OCI-LY7 (cell line): ENCODE results near the gene SMG9.

Experiments used
- EZH2phosphoT487 ChIP-seq: fragments of 200-600 bp; sonication (generic); IDR thresholded peaks from 2 replicates; pipeline ENCODE4 v1.6.1; 2018; ENCODE audit warnings: low read depth, borderline replicate concordance, mild to moderate bottlenecking, mixed run types, antibody characterized with exemption, low read length, moderate library complexity, mixed read lengths
- TF ChIP-seq, protein P1 (sequence below): fragments of 200-600 bp; sonication (generic); conservative IDR thresholded peaks from 2 replicates; pipeline ENCODE4 v1.5.1; 2014; ENCODE audit warnings: mild to moderate bottlenecking, antibody characterized with exemption, low read length, moderate library complexity, mixed read lengths

- TF ChIP-seq, protein P1, sequence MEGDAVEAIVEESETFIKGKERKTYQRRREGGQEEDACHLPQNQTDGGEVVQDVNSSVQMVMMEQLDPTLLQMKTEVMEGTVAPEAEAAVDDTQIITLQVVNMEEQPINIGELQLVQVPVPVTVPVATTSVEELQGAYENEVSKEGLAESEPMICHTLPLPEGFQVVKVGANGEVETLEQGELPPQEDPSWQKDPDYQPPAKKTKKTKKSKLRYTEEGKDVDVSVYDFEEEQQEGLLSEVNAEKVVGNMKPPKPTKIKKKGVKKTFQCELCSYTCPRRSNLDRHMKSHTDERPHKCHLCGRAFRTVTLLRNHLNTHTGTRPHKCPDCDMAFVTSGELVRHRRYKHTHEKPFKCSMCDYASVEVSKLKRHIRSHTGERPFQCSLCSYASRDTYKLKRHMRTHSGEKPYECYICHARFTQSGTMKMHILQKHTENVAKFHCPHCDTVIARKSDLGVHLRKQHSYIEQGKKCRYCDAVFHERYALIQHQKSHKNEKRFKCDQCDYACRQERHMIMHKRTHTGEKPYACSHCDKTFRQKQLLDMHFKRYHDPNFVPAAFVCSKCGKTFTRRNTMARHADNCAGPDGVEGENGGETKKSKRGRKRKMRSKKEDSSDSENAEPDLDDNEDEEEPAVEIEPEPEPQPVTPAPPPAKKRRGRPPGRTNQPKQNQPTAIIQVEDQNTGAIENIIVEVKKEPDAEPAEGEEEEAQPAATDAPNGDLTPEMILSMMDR, result no peak
- TF ChIP-seq EZH2phosphoT487, result no peak
Observed at GRCh38 chr19:43760941-43761340, 6.2 kb upstream of the SMG9 start.
